HG02981 (cell line): ENCODE data around the gene AGAP1.

ENCODE experiments used
- ATAC-seq: cut with Tn5 transposase; IDR thresholded peaks from one replicate; pipeline ENCODE4 v1.9.1; 2021; ENCODE audit warnings: mild to moderate bottlenecking, moderate library complexity; ENCODE audit not compliant: unreplicated experiment

The AGAP1 gene

GRCh38 chr2:235546151-235546435, 52.2 kb downstream of the AGAP1 start:
- ATAC-seq: no peak

- no peak for ATAC-seq
Observed at GRCh38 chr2:235546436-235546835, 52.6 kb downstream of the AGAP1 start.

- ATAC-seq: no peak
Observed at GRCh38 chr2:235549735-235550377, 56.0 kb downstream of the AGAP1 start.

- no peak for ATAC-seq
Observed at GRCh38 chr2:235550378-235550760, 56.5 kb downstream of the AGAP1 start.

GRCh38 chr2:235550946-235551345, 57.1 kb downstream of the AGAP1 start:
- ATAC-seq: no peak

GRCh38 chr2:235551965-235552364, 58.1 kb downstream of the AGAP1 start:
- no peak for ATAC-seq

GRCh38 chr2:235552671-235553070, 58.8 kb downstream of the AGAP1 start:
- no peak for ATAC-seq

GRCh38 chr2:235553291-235553690, 59.4 kb downstream of the AGAP1 start:
- no peak for ATAC-seq

GRCh38 chr2:235553696-235554100, 59.9 kb downstream of the AGAP1 start:
- ATAC-seq: no peak

- no peak for ATAC-seq
Observed at GRCh38 chr2:235554385-235554784, 60.5 kb downstream of the AGAP1 start.

GRCh38 chr2:235554936-235555335, 61.1 kb downstream of the AGAP1 start:
- ATAC-seq: no peak

- ATAC-seq: no peak
Observed at GRCh38 chr2:235555371-235555770, 61.5 kb downstream of the AGAP1 start.

GRCh38 chr2:235556086-235556485, 62.2 kb downstream of the AGAP1 start:
- ATAC-seq: no peak

- ATAC-seq: no peak
Observed at GRCh38 chr2:235556901-235557300, 63.1 kb downstream of the AGAP1 start.

- no peak for ATAC-seq
Observed at GRCh38 chr2:235557903-235558302, 64.1 kb downstream of the AGAP1 start.

- ATAC-seq: no peak
Observed at GRCh38 chr2:235558572-235558971, 64.7 kb downstream of the AGAP1 start.

- no peak for ATAC-seq
Observed at GRCh38 chr2:235560345-235560744, 66.5 kb downstream of the AGAP1 start.

- no peak for ATAC-seq
Observed at GRCh38 chr2:235561450-235561849, 67.6 kb downstream of the AGAP1 start.

- ATAC-seq: no peak
Observed at GRCh38 chr2:235562065-235562747, 68.4 kb downstream of the AGAP1 start.

- no peak for ATAC-seq
Observed at GRCh38 chr2:235563056-235563910, 69.4 kb downstream of the AGAP1 start.

GRCh38 chr2:235564066-235564465, 70.2 kb downstream of the AGAP1 start:
- no peak for ATAC-seq
